Activated B cell treated with CpG ODN at 0.5 μM for 24 hours (primary cell): ENCODE measurements around the gene CFAP61. TPM values are rescaled to one million over a fixed set of nuclear protein-coding genes. Genes with fewer than 3 reads are reported as not detected.

ENCODE experiments used
- ATAC-seq: fragments of 200-7000 bp; cut with Tn5 transposase; one replicate; pipeline ENCODE4 v1.10.0; 2021; ENCODE audit warnings: low read depth, mild to moderate bottlenecking, moderate library complexity
- CTCF ChIA-PET: fragments of 350-600 bp; sonication (Branson Sonifier 250); formaldehyde crosslinking; loops from one replicate; lab custom pipeline; 2021; ENCODE audit warnings: antibody characterized with exemption; lab: Charles Lee
- POLR2A ChIA-PET: fragments of 350-600 bp; sonication (Branson Sonifier 250); formaldehyde crosslinking; loops from one replicate; lab custom pipeline; 2021; ENCODE audit warnings: antibody characterized with exemption; lab: Charles Lee
- DNase-seq: peaks from one replicate; pipeline ENCODE4 v3.0.0; 2022
- H3K27ac Mint-ChIP-seq: one replicate; pipeline ENCODE4 v1.8.0; 2020; ENCODE audit warnings: mixed read lengths
- H3K27me3 Mint-ChIP-seq: one replicate; pipeline ENCODE4 v1.8.0; 2021; ENCODE audit warnings: mixed read lengths
- H3K36me3 Mint-ChIP-seq: one replicate; pipeline ENCODE4 v1.8.0; 2021; ENCODE audit warnings: low read depth, mixed read lengths
- H3K4me1 Mint-ChIP-seq: one replicate; pipeline ENCODE4 v1.8.0; 2021; ENCODE audit warnings: mixed read lengths
- H3K4me3 Mint-ChIP-seq: one replicate; pipeline ENCODE4 v1.8.0; 2020; ENCODE audit warnings: mild to moderate bottlenecking, mixed read lengths
- H3K9me3 Mint-ChIP-seq: one replicate; pipeline ENCODE4 v1.8.0; 2020; ENCODE audit warnings: mixed read lengths
- intact Hi-C: fragments of 100-400 bp; cut with micrococcal nuclease; formaldehyde crosslinking; loops from one replicate; pipeline ENCODE4 v1.15.1; 2024
- total RNA-seq: library from RNA; stranded (reverse); gene quantifications from 2 replicates; pipeline ENCODE4 v1.2.3, GENCODE V29; 2022
- TF ChIP-seq, protein P1 (sequence below): fragments of 200-600 bp; IDR thresholded peaks from one replicate; pipeline ENCODE4 v1.8.0; 2022; ENCODE audit warnings: antibody characterized with exemption, mild to moderate bottlenecking

The CFAP61 gene
- total RNA-seq, 1 donor from 2014 or later: not detected

DNA sequence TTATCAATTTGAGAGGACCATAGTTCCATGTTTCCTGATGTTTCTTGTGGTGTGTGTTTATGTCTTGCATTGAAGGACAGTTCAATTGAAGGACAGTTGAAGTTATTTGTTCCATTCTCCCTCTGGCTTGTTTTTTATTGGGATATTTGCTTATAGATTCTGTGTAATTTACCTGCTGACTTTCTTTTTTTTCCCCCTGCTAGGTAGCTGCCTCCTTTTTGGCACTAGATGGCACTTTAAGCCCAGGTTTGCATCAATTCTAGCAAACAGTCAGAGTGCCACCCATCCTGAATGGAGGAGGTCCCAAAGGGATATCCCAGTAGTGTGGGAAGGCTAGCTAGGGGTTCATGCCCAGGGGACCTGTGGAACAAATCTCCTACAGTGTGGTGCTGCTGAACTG is 78.1 kb downstream of the CFAP61 start:
- POLR2A ChIA-PET: no interaction called here
- H3K27ac Mint-ChIP-seq: no peak overlapping the region
- H3K27me3 Mint-ChIP-seq: peaks cover 18% of the 10 kb centered on the region
- DNase-seq: no peak
- H3K4me3 Mint-ChIP-seq: no peak overlapping the region
- CTCF ChIA-PET: no interaction called here
- ATAC-seq: no peak
- no peaks in the 10 kb centered on the region for H3K36me3 Mint-ChIP-seq
- H3K9me3 Mint-ChIP-seq: peaks cover 11% of the 10 kb centered on the region
- no peaks in the 10 kb centered on the region for H3K4me1 Mint-ChIP-seq
- intact Hi-C loops: no loop called here
- TF ChIP-seq, protein P1, sequence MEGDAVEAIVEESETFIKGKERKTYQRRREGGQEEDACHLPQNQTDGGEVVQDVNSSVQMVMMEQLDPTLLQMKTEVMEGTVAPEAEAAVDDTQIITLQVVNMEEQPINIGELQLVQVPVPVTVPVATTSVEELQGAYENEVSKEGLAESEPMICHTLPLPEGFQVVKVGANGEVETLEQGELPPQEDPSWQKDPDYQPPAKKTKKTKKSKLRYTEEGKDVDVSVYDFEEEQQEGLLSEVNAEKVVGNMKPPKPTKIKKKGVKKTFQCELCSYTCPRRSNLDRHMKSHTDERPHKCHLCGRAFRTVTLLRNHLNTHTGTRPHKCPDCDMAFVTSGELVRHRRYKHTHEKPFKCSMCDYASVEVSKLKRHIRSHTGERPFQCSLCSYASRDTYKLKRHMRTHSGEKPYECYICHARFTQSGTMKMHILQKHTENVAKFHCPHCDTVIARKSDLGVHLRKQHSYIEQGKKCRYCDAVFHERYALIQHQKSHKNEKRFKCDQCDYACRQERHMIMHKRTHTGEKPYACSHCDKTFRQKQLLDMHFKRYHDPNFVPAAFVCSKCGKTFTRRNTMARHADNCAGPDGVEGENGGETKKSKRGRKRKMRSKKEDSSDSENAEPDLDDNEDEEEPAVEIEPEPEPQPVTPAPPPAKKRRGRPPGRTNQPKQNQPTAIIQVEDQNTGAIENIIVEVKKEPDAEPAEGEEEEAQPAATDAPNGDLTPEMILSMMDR: no peak

DNA sequence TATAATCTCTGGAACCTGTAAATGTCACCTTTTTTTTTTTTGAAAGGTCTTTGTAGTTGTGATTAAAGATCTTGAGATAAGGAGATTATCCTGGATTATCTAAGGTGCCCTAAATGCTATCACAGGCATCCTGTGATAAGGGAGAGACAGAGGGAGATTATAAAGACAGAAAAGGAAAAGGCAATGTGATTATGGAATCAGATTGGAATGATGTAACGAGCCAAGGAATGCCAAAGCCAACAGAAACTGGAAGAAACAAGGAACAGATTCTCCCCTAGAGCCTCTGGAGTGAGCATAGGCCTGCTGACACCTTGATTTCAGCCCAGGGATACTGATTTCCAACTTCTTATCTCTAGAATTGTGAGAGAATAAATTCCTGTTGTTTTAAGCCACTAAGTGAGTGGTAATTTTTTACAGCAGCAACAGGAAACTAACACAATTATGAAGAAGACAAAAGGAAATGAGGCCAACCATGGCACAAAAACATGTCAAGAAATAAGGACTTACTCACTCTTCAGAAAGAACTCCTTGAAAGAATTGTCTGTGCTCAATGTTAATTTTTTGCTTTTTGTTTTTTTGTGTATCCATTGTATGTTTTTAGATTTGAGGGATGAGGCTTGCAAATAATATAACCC is 82.7 kb downstream of the CFAP61 start:
- Mint-ChIP-seq H3K9me3 (peaks cover 4% of the 10 kb centered on the region), H3K27me3 (peaks cover 8% of the 10 kb centered on the region), H3K4me1 (no peaks in the 10 kb centered on the region), H3K4me3 (no peak overlapping the region), H3K27ac (no peak overlapping the region), H3K36me3 (no peaks in the 10 kb centered on the region)
- ChIA-PET POLR2A (interaction anchor here (0.6 kb wide), 1 partner anchor 968 kb away, joined by 3 read pairs; no protein-coding TSS in a partner anchor), CTCF (no interaction called here)
- TF ChIP-seq, protein P1: no peak
- intact Hi-C loops: no loop called here
- DNase-seq (no peak), ATAC-seq (no peak)

DNA sequence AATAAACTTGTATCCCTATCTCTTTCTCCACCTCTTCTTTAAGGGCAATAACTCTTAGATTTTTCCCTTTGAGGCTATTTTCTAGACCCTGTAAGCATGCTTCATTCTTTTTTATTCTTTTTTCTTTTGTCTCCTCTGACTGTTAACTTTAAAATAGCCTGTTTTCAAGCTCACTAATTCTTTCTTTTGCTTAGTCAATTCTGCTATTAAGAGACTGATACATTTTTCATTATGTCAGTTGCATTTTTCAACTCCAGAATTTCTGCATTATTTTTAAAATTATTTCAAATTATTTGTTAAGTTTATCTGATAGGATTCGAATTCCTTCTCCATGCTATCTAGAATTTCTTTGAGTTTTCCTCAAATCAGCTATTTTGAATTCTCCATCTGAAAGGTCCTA is 84.0 kb downstream of the CFAP61 start:
- ChIA-PET POLR2A (no interaction called here), CTCF (no interaction called here)
- no peaks in the 10 kb centered on the region for H3K36me3 Mint-ChIP-seq
- intact Hi-C loops: no loop called here
- TF ChIP-seq, protein P1: no peak
- no peaks in the 10 kb centered on the region for H3K4me1 Mint-ChIP-seq
- peaks cover 9% of the 10 kb centered on the region for H3K27me3 Mint-ChIP-seq
- ATAC-seq (no peak), DNase-seq (no peak)
- H3K27ac Mint-ChIP-seq: no peak overlapping the region
- no peaks in the 10 kb centered on the region for H3K9me3 Mint-ChIP-seq
- no peak overlapping the region for H3K4me3 Mint-ChIP-seq

DNA sequence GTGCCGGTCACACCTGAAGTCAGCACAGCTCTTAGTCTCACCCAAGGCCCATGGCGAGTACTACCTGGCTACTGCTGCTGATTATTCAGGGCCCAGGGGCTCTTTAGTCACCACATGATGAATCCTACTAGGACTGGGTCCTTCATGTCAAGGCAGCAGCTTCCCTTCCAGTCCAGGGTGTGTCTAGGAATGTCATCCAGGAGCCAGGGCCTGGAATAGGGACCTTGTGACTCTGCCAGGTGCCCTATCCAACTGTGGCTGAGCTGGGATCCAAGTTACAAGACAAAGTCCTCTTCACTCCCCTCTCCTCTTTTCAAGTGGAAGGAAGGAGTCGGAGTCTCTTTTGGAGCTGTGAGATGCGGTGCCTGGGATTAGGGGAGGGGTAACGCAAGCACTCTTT is 85.5 kb downstream of the CFAP61 start:
- intact Hi-C loops: no loop called here
- no peak for DNase-seq
- H3K27me3 Mint-ChIP-seq: peaks cover 15% of the 10 kb centered on the region
- no peaks in the 10 kb centered on the region for H3K4me1 Mint-ChIP-seq
- no peak overlapping the region for H3K27ac Mint-ChIP-seq
- CTCF ChIA-PET: no interaction called here
- POLR2A ChIA-PET: no interaction called here
- no peak overlapping the region for H3K4me3 Mint-ChIP-seq
- TF ChIP-seq, protein P1: no peak
- no peaks in the 10 kb centered on the region for H3K36me3 Mint-ChIP-seq
- ATAC-seq: no peak
- no peaks in the 10 kb centered on the region for H3K9me3 Mint-ChIP-seq

DNA sequence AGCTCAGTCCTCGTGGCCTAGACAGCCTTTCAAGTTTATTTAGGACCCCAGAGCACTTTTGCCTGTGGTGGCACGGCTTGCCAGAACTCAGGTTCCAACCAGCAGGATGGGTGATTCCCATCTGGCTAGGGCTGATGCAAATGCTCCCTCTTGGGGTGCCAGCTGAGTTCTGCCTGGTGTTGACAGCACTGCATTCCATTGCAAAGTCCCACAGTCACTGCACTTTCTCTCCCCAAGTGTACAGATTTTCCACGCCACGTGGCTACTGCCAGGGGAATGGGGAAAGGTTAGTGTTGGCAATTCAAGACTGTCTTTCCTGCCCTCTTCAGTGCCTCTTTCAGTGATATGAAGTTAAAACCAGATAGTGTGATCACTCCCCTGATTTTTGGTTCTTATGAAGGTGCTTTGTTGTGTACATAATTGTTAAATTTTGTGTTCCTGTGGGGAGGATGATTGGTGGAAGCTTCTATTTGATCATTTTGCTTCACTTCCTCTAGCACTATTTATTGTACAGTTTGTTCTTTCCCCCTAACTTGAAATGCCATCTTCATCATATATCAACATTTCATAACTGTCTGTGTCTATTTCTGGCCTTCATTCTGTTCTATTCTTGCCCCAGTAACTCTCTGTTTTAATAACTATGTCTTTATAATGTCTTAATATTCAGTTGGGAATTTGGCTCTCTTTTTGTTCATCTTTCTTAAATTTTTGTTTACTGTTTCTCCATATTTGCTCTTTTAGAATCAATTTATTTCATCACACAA is 86.2 kb downstream of the CFAP61 start:
- Mint-ChIP-seq H3K27ac (no peak overlapping the region), H3K27me3 (peaks cover 14% of the 10 kb centered on the region), H3K4me3 (no peak overlapping the region), H3K36me3 (no peaks in the 10 kb centered on the region), H3K9me3 (no peaks in the 10 kb centered on the region), H3K4me1 (no peaks in the 10 kb centered on the region)
- ChIA-PET CTCF (no interaction called here), POLR2A (no interaction called here)
- intact Hi-C loops: no loop called here
- ATAC-seq: no peak
- TF ChIP-seq, protein P1: no peak
- DNase-seq: no peak
